ENCODE results near the gene LINGO1. TPM values are rescaled to one million over a fixed set of nuclear protein-coding genes. Genes with fewer than 3 reads are reported as not detected.

Gene LINGO1
- polyA plus RNA-seq, 2 of the 4 experiments (the other 2 are of a cell fraction): 2.2 to 3.3 TPM

GRCh38 chr15:77633134-77633912 lies 611 bp upstream of the LINGO1 start (continued):
- no peak for TF ChIP-seq CBX2 (IDR thresholded peaks at IDR 0.05; ENCODE audit: borderline replicate concordance, low read depth)
- TF ChIP-seq NR3C1 (IDR thresholded peaks at IDR 0.05): no peak
- TF ChIP-seq CHD4 (IDR thresholded peaks at IDR 0.05; ENCODE audit: borderline replicate concordance): no peak
- peak; percentile 54; the same call in 1 of the 2 replicates for TF ChIP-seq MYC (IDR thresholded peaks at IDR 0.05; ENCODE audit: borderline replicate concordance, low read length)
- TF ChIP-seq HDAC2 (IDR thresholded peaks at IDR 0.05): no peak
- no peak for TF ChIP-seq CHD2 (IDR thresholded peaks at IDR 0.05; ENCODE audit: low read length, partially characterized antibody)
- no peak for TF ChIP-seq MAZ (IDR thresholded peaks at IDR 0.05; ENCODE audit: borderline replicate concordance, low read depth, low read length)
- TF ChIP-seq FOSB (CRISPR knock-in tag; IDR thresholded peaks at IDR 0.05): no peak
- TF ChIP-seq ATOH8 (CRISPR knock-in tag; IDR thresholded peaks at IDR 0.05; ENCODE audit: low read depth): no peak
- no peak for TF ChIP-seq PBX3 (IDR thresholded peaks at IDR 0.05)
- peak; percentile 58; the same call in 1 of the 2 replicates for TF ChIP-seq HMGXB4 (CRISPR knock-in tag; IDR thresholded peaks at IDR 0.05; ENCODE audit: borderline replicate concordance)
- TF ChIP-seq, protein P1, sequence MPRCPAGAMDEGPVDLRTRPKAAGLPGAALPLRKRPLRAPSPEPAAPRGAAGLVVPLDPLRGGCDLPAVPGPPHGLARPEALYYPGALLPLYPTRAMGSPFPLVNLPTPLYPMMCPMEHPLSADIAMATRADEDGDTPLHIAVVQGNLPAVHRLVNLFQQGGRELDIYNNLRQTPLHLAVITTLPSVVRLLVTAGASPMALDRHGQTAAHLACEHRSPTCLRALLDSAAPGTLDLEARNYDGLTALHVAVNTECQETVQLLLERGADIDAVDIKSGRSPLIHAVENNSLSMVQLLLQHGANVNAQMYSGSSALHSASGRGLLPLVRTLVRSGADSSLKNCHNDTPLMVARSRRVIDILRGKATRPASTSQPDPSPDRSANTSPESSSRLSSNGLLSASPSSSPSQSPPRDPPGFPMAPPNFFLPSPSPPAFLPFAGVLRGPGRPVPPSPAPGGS (IDR thresholded peaks at IDR 0.05): no peak
- TF ChIP-seq EHMT2 (IDR thresholded peaks at IDR 0.05; ENCODE audit: low read depth): no peak
- peak in 1 of 2 experiments; percentile 39; a peak in 2 of 5 replicates for TF ChIP-seq JUN (IDR thresholded peaks at IDR 0.05)
- TF ChIP-seq CEBPB (IDR thresholded peaks at IDR 0.05): no peak
- TF ChIP-seq SMC3 (IDR thresholded peaks at IDR 0.05): peak; percentile 97
- TF ChIP-seq, protein P2, sequence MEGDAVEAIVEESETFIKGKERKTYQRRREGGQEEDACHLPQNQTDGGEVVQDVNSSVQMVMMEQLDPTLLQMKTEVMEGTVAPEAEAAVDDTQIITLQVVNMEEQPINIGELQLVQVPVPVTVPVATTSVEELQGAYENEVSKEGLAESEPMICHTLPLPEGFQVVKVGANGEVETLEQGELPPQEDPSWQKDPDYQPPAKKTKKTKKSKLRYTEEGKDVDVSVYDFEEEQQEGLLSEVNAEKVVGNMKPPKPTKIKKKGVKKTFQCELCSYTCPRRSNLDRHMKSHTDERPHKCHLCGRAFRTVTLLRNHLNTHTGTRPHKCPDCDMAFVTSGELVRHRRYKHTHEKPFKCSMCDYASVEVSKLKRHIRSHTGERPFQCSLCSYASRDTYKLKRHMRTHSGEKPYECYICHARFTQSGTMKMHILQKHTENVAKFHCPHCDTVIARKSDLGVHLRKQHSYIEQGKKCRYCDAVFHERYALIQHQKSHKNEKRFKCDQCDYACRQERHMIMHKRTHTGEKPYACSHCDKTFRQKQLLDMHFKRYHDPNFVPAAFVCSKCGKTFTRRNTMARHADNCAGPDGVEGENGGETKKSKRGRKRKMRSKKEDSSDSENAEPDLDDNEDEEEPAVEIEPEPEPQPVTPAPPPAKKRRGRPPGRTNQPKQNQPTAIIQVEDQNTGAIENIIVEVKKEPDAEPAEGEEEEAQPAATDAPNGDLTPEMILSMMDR (IDR thresholded peaks at IDR 0.05): peak; percentile 100
- TF ChIP-seq HOXB5 (CRISPR knock-in tag; IDR thresholded peaks at IDR 0.05): 0 out of 2 replicates have a peak, but pooled peaks have one; percentile 56
- no peak for TF ChIP-seq TFCP2L1 (CRISPR knock-in tag; IDR thresholded peaks at IDR 0.05)
- TF ChIP-seq ZFP36 (IDR thresholded peaks at IDR 0.05; ENCODE audit: borderline replicate concordance, partially characterized antibody): no peak
- TF ChIP-seq JUNB (IDR thresholded peaks at IDR 0.05): no peak
- no peak for TF ChIP-seq KDM5A (IDR thresholded peaks at IDR 0.05)
- TF ChIP-seq RAD21 (conservative IDR thresholded peaks at IDR 0.05 in 1 of 2, IDR thresholded peaks at IDR 0.05 in 1 of 2): peak; percentile 76 to 86
- TF ChIP-seq EHF (CRISPR knock-in tag; IDR thresholded peaks at IDR 0.05): no peak
- TF ChIP-seq NPAS2 (CRISPR knock-in tag; IDR thresholded peaks at IDR 0.05; ENCODE audit: borderline replicate concordance): no peak
- no peak for TF ChIP-seq RFX5 (IDR thresholded peaks at IDR 0.05)
- TF ChIP-seq, protein P3, sequence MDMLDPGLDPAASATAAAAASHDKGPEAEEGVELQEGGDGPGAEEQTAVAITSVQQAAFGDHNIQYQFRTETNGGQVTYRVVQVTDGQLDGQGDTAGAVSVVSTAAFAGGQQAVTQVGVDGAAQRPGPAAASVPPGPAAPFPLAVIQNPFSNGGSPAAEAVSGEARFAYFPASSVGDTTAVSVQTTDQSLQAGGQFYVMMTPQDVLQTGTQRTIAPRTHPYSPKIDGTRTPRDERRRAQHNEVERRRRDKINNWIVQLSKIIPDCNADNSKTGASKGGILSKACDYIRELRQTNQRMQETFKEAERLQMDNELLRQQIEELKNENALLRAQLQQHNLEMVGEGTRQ (IDR thresholded peaks at IDR 0.05): no peak; the same call in 1 of the 2 replicates
